NB4 (cell line): ENCODE results near the gene MKRN2OS.

Source experiments
- POLR2A ChIP-seq: IDR thresholded peaks from 2 replicates; pipeline ENCODE4 v1.6.1; 2011; ENCODE audit warnings: mild to moderate bottlenecking; ENCODE audit not compliant: insufficient read length; ENCODE audit errors: extremely low read depth
- TF ChIP-seq, protein P1 (sequence below): IDR thresholded peaks from one replicate; pipeline ENCODE4 v1.5.1; 2012; ENCODE audit warnings: low read depth, low read length

DNA sequence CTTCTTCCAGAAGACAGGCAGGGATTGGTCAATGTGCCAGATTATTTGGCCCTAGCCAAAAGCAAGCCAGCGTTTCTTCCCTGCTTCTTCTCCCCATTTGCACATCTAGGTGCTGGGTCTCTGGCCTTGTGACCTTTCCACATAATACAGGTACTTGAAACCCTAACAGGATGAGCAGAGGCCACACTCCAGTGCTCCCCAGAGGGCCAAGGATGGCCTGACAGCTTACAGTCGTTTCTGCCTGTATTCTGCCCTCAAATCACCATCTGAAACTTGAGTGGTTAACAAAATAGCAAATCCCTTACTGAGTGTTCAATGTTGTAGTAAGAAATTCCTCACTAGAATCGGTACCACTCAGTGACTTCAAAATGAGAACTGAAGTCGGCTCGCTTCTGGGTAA is 40.7 kb upstream of the MKRN2OS start:
- no peak for TF ChIP-seq POLR2A
- TF ChIP-seq, protein P1, sequence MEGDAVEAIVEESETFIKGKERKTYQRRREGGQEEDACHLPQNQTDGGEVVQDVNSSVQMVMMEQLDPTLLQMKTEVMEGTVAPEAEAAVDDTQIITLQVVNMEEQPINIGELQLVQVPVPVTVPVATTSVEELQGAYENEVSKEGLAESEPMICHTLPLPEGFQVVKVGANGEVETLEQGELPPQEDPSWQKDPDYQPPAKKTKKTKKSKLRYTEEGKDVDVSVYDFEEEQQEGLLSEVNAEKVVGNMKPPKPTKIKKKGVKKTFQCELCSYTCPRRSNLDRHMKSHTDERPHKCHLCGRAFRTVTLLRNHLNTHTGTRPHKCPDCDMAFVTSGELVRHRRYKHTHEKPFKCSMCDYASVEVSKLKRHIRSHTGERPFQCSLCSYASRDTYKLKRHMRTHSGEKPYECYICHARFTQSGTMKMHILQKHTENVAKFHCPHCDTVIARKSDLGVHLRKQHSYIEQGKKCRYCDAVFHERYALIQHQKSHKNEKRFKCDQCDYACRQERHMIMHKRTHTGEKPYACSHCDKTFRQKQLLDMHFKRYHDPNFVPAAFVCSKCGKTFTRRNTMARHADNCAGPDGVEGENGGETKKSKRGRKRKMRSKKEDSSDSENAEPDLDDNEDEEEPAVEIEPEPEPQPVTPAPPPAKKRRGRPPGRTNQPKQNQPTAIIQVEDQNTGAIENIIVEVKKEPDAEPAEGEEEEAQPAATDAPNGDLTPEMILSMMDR: no peak
